HG02970 (cell line): ENCODE data around the gene FOXP1.

Experiments used
- ATAC-seq: cut with Tn5 transposase; IDR thresholded peaks from one replicate; pipeline ENCODE4 v1.9.1; 2021; ENCODE audit warnings: mild to moderate bottlenecking, moderate library complexity, moderate number of reproducible peaks; ENCODE audit not compliant: unreplicated experiment, low FRiP score

The FOXP1 gene

DNA sequence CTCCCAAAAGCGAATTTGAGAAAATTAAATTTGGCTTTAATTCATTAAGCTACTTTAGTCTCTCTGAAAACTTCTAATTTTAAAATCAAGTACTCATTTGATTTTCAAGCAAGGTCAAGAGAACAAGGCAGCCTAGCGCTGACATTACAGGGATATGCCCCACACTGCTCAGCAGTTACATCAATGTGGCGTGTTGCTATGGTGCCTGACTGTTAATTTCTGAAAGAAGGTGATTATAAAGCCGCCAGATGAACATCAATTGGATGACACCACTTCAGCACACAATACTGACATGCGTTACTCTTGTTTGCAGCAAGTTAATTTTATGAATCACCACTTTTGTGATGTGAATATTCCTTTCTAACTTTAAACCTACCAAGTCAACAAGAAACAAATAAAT, 284.4 kb downstream of the FOXP1 start:
- no peak for ATAC-seq

- no peak for ATAC-seq
Observed at GRCh38 chr3:71294919-71295318, 288.6 kb downstream of the FOXP1 start.

DNA sequence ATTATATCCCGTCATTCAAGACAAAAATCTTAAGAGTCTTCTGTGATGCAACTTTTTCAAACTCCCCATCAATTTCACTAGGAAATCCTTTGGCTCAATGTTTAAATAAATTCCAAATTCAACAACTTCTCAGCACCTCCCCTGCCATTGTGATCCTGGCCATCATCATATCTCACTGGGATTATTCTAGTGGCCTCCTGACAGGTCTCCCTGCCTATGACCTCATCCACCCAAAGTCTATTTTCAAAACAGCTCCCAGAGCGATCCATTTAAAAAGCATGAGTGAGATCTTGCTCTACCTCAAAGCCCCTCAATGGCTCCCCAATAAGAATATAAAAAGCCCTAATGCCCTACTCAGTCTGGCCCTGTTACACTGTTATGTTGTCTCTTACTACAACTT, 293.2 kb downstream of the FOXP1 start:
- ATAC-seq, result no peak

- no peak for ATAC-seq
Observed at GRCh38 chr3:71288269-71288930, 295.1 kb downstream of the FOXP1 start.

- ATAC-seq, result no peak
Observed at GRCh38 chr3:71285086-71285485, 298.4 kb downstream of the FOXP1 start.

- ATAC-seq, result no peak
Observed at GRCh38 chr3:71282976-71283375, 300.6 kb downstream of the FOXP1 start.

GRCh38 chr3:71281280-71281679, 302.2 kb downstream of the FOXP1 start:
- ATAC-seq, result no peak

- ATAC-seq, result no peak
Observed at GRCh38 chr3:71277341-71277740, 306.2 kb downstream of the FOXP1 start.

DNA sequence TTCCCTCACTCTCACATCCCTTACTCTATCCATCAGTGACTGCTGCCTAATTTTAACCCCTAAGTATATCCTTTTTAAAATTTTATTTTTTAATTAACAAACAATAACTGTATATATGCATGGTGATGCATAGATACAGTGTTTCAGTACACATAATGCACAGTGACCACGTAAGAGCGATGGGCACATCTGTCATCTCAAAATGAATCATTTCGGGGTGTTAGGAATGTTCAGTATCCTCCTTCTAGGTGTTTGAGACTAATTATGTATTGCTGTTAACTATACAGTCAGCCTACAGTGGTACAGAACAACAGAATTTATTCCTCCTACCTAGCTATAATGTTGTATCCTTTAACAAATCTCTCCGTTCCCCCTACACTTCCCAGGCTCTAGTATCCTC, 307.0 kb downstream of the FOXP1 start:
- no peak for ATAC-seq

GRCh38 chr3:71273453-71273852, 310.1 kb downstream of the FOXP1 start:
- ATAC-seq, result no peak

- no peak for ATAC-seq
Observed at GRCh38 chr3:71271596-71271995, 311.9 kb downstream of the FOXP1 start.

GRCh38 chr3:71269906-71270305, 313.6 kb downstream of the FOXP1 start:
- no peak for ATAC-seq

GRCh38 chr3:71268462-71268999, 315.0 kb downstream of the FOXP1 start:
- ATAC-seq, result no peak

DNA sequence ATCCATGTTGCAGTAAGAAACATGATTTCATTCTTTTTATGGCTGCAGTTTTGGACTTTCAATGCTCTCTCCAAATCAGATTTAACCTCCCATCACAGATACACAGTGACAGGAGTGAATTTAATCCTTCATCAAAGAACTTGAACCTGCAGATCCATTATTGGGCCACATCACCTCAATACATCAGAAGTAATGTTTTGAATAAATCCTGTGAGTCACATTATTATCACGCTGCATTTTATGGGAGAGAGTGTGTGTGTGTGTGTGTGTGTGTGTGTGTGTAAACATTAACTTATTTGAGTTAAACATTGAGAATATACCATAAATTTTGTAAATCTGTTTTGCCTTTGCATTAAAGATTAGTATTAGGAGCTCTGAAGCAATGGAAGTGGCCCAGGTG, 316.7 kb downstream of the FOXP1 start:
- no peak for ATAC-seq

DNA sequence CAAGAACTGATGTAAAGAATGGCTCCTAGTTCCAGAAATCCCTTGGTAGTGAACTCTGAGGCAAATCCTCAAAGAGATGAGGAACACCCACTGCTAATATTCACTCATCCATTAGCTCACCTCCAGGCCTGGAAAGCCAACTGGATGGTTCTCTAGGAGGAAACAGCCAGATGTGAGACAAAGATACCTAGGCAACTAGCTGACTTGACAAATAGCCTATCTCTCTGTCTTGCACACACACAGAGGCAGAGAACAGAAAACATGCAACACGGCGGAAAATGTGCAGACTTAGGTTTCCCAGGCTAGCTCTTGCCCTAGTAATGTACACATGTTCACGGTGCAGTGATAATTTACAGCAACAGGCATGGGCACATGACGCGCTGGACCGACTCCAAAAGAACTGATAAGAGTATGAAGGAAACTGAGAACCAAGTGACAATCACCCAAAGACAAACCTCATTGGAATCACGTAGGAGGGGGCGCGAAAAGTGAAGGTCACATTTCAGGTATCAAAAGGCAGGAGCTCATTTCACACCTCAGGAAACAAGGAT, 318.1 kb downstream of the FOXP1 start:
- no peak for ATAC-seq

GRCh38 chr3:71264840-71265239, 318.7 kb downstream of the FOXP1 start:
- ATAC-seq, result no peak

DNA sequence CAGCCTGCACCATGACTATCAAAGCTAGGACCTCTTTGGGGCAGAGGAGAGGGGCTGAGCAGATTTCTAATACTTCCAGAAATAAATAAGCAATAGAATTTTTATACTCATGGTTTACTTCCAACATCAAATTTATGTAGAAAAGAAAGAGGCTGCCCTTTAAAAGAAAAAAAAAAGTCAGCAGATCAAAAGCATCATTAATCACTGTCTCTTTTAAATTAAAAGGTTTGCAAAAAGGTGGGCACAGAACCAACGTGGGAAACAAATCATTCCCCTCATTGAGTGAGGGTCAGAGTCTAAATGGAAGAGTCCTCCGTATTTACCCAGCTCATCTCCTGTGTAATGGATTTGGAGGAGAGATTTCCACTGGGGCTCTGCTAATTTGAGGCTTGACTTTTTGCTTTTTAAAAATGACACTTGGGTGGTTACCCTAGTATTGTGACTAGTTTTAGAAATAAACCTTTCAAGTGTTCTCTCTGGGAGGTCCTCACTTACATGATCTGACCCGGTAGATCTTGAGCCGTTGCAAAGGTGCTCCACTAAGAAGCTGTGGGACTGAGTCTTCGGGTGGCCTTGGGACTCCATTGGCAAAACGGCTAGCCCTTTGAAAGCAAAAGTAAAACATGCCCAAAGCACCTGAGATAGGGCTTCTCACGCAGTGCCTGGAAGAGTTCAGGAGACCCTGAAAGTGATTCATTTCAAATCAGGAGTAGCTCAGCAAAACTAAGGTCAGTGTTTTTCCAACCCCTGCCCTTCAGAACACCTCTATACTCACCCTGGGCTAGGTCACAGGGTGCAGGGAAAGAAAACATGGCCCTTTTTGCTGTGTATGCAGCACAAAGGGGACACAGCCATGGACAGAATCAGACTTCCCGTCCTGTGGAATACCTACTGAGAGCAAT, 320.9 kb downstream of the FOXP1 start:
- no peak for ATAC-seq

GRCh38 chr3:71260782-71261181, 322.7 kb downstream of the FOXP1 start:
- ATAC-seq, result no peak

DNA sequence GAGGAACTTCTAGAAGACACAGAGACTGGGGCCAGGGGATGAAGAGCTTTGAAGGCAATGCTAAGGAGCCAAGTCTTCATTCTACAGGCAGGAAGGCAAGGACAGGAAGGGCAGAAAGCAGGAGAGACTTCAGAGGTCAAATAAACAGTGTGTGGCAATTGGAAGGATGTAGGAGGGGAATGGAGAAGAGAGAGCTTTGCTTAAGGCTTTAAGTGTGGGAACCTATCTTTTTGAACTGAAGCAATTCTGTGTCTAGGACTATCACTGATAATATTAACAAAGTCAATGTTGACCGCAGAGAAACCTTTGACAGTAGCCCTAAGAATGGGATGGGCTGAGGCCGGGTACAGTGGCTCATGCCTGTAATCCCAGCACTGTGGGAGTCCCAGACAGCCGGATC, 325.0 kb downstream of the FOXP1 start:
- ATAC-seq, result no peak

DNA sequence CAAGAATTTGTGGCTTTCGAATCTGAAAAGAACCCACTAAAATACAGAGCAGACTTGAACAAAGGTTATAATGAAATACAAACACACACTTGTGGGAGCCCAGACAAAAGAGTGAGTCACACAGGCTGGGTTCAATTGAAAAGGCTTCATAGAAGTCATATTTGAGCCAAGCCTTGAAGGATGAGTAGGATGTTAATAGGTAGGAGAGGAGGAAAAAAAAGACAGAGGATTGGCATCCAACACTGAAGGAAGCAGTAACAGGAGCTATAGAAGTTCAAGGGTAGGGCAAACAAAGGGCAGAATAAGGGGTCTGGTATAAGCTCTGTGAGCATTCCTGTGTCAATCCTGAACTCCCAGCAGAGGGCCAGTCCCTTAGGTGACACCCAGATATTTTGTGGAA, 325.4 kb downstream of the FOXP1 start:
- no peak for ATAC-seq

DNA sequence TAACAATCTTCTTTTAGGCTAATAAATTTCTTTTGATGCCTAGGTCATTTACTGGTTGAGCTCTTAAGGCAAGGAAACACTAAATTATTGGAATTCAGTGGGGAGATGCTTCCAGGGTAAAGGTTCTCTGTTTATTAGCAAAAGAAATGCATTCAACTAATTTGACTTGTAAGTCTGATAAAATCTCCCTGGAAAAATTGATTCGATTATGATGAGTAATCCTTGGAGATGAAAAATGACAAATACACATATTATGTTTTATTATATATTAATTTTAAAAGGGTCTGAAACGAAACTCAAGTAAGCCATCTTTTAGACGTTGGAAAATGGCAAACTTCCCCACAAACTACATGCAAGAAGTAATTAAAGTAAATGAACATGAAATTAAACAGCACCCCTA, 328.0 kb downstream of the FOXP1 start:
- no peak for ATAC-seq
